GDM1 (cell line): ENCODE measurements around the gene MORN1.

Experiments used
- DNase-seq: peaks from one replicate; lab custom pipeline; 2025; lab: John Stamatoyannopoulos, UW

The MORN1 gene

GRCh38 chr1:2290171-2290578 is 101.2 kb downstream of the MORN1 start:
- no peak for DNase-seq

- DNase-seq, result no peak
These were observed 101.7 kb downstream of the MORN1 start for GRCh38 chr1:2289607-2290006.

- no peak for DNase-seq
These were observed 102.4 kb downstream of the MORN1 start for GRCh38 chr1:2288816-2289536.

- no peak for DNase-seq
These were observed 103.0 kb downstream of the MORN1 start for GRCh38 chr1:2288311-2288710.

GRCh38 chr1:2287649-2288048 is 103.7 kb downstream of the MORN1 start:
- no peak for DNase-seq

- no peak for DNase-seq
These were observed 104.4 kb downstream of the MORN1 start for GRCh38 chr1:2286923-2287322.

GRCh38 chr1:2284932-2285331 is 106.4 kb downstream of the MORN1 start:
- DNase-seq, result no peak

GRCh38 chr1:2283991-2284895 is 107.1 kb downstream of the MORN1 start:
- DNase-seq, result no peak

GRCh38 chr1:2283371-2283990 is 107.9 kb downstream of the MORN1 start:
- no peak for DNase-seq

GRCh38 chr1:2282556-2283270 is 108.6 kb downstream of the MORN1 start:
- no peak for DNase-seq

GRCh38 chr1:2279817-2280216 is 111.5 kb downstream of the MORN1 start:
- no peak for DNase-seq

- no peak for DNase-seq
These were observed 112.1 kb downstream of the MORN1 start for GRCh38 chr1:2279210-2279639.

- DNase-seq, result no peak
These were observed 112.7 kb downstream of the MORN1 start for GRCh38 chr1:2278591-2279209.

- DNase-seq, result no peak
These were observed 113.4 kb downstream of the MORN1 start for GRCh38 chr1:2277741-2278488.

GRCh38 chr1:2276803-2277580 is 114.4 kb downstream of the MORN1 start:
- DNase-seq, result no peak

- no peak for DNase-seq
These were observed 115.4 kb downstream of the MORN1 start for GRCh38 chr1:2275796-2276536.

GRCh38 chr1:2274929-2275475 is 116.4 kb downstream of the MORN1 start:
- DNase-seq, result no peak

- DNase-seq, result no peak
These were observed 117.0 kb downstream of the MORN1 start for GRCh38 chr1:2274231-2274928.
